Peyer's patch (tissue), 4 donors: ENCODE measurements around the gene SCN5A. TPM values are rescaled to one million over a fixed set of nuclear protein-coding genes. Genes with fewer than 3 reads are reported as not detected.
A peak's percentile ranks its signal among the peaks of the same experiment; 100 is the strongest.

Experiments used
- DNase-seq, 3 donors: peaks; one replicate each; pipeline ENCODE4 v3.0.0-alpha.2; 2017 to 2019
- H3K27ac ChIP-seq, 4 donors: fragments of 200-600 bp; sonication (generic); one replicate each; pipeline ENCODE4 v1.5.1; 2016 to 2019
- H3K27me3 ChIP-seq, 2 donors: fragments of 200-600 bp; sonication (generic); one replicate each; pipeline ENCODE4 v1.5.1; 2019
- H3K36me3 ChIP-seq, 3 donors: fragments of 200-600 bp; sonication (generic); one replicate each; pipeline ENCODE4 v1.5.1; 2016 to 2019
- H3K4me1 ChIP-seq, 4 donors: fragments of 200-600 bp; sonication (generic); one replicate each; pipeline ENCODE4 v1.5.1; 2016 to 2019
- H3K4me3 ChIP-seq, 4 donors: fragments of 200-600 bp; sonication (generic); 1 replicate in 3 of 4; 2 replicates in 1 of 4; pipeline ENCODE4 v1.5.1; 2016 to 2019; ENCODE audit warnings: mild to moderate bottlenecking in 1 of 4
- H3K9me3 ChIP-seq, 4 donors: fragments of 200-600 bp; sonication (generic); one replicate each; pipeline ENCODE4 v1.5.1; 2016 to 2019; ENCODE audit warnings: mild to moderate bottlenecking in 1 of 4
- POLR2A ChIP-seq, 2 donors: fragments of 450-650 bp; IDR thresholded peaks; one replicate each; pipeline ENCODE4 v1.5.1; 2017; ENCODE audit warnings: antibody characterized with exemption in 2 of 2, mild to moderate bottlenecking in 2 of 2, moderate library complexity in 2 of 2
- total RNA-seq, 4 donors: library from RNA; depleted of rRNA; stranded (reverse); fragments of >200 nt; gene quantifications; one replicate each; pipeline ENCODE4 v1.1.0, GENCODE V29; 2016
- TF ChIP-seq, protein P1 (sequence below), 6 experiments: fragments of 450-650 bp in 4 of 6; fragments of 200-600 bp in 2 of 6; sonication (generic) in 1 of 6; IDR thresholded peaks; one replicate each; pipeline ENCODE4 v1.5.1; 2017 to 2019; ENCODE audit warnings: antibody characterized with exemption in 6 of 6, mild to moderate bottlenecking in 3 of 6, moderate library complexity in 1 of 6

The SCN5A gene
- total RNA-seq, 4 donors from 2014 or later: 0.13 TPM; not detected in 3

DNA sequence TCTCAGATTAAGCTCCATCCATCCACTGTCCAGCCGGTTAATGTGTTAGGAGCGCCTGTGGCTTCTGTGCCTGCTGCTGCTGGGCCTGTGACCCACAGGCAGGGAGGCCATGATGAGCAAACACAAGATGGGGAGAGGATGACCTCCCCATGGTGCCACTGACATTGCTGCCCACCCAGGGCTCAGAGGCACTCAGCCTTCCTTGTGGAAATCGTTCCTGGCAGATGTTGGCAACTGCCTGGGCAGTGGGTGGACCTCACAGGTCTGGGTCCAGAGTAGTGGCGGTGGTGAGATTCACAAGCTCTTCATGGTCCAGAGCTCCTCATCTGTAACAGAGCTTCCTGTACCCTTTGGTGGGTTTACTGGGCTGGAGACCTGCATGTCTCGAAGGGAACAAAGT lies 38.6 kb downstream of the SCN5A start:
- Histone ChIP-seq H3K36me3 (no peaks in the 10 kb centered on the region), H3K27me3 (no peaks in the 10 kb centered on the region), H3K4me1 (no peaks in the 10 kb centered on the region), H3K27ac (no peak overlapping the region), H3K4me3 (no peak overlapping the region), H3K9me3 (no peaks in the 10 kb centered on the region)
- TF ChIP-seq, protein P1, sequence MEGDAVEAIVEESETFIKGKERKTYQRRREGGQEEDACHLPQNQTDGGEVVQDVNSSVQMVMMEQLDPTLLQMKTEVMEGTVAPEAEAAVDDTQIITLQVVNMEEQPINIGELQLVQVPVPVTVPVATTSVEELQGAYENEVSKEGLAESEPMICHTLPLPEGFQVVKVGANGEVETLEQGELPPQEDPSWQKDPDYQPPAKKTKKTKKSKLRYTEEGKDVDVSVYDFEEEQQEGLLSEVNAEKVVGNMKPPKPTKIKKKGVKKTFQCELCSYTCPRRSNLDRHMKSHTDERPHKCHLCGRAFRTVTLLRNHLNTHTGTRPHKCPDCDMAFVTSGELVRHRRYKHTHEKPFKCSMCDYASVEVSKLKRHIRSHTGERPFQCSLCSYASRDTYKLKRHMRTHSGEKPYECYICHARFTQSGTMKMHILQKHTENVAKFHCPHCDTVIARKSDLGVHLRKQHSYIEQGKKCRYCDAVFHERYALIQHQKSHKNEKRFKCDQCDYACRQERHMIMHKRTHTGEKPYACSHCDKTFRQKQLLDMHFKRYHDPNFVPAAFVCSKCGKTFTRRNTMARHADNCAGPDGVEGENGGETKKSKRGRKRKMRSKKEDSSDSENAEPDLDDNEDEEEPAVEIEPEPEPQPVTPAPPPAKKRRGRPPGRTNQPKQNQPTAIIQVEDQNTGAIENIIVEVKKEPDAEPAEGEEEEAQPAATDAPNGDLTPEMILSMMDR (IDR thresholded peaks at IDR 0.05): no peak
- TF ChIP-seq POLR2A (IDR thresholded peaks at IDR 0.05): no peak
- DNase-seq: no peak

DNA sequence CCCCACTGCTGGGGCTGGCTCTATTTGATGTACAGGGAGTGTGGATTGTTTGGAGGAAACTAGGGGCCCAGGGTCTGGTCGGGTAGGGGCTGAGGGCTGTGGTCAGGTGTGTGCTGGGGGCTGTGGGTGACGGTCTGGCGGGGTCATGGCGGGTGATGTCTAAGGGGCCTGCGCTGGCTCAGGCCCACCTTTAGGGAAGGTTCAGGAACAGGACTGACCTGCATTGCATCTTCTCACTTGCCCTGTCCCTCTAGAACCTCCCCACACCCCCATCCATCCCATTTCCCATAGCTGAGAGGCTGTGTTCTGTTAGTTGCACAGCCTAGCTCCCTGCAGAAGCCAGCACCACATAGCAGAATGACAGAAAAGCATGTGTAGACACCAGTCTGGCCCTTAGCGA lies 39.1 kb downstream of the SCN5A start:
- H3K4me3 ChIP-seq: no peak overlapping the region
- no peaks in the 10 kb centered on the region for H3K36me3 ChIP-seq
- H3K27me3 ChIP-seq: no peaks in the 10 kb centered on the region
- H3K4me1 ChIP-seq: no peaks in the 10 kb centered on the region
- TF ChIP-seq, protein P1 (IDR thresholded peaks at IDR 0.05): no peak
- TF ChIP-seq POLR2A (IDR thresholded peaks at IDR 0.05): no peak
- peak in 1 of 3 donors; percentile 27 for DNase-seq
- H3K27ac ChIP-seq: no peak overlapping the region
- no peaks in the 10 kb centered on the region for H3K9me3 ChIP-seq

DNA sequence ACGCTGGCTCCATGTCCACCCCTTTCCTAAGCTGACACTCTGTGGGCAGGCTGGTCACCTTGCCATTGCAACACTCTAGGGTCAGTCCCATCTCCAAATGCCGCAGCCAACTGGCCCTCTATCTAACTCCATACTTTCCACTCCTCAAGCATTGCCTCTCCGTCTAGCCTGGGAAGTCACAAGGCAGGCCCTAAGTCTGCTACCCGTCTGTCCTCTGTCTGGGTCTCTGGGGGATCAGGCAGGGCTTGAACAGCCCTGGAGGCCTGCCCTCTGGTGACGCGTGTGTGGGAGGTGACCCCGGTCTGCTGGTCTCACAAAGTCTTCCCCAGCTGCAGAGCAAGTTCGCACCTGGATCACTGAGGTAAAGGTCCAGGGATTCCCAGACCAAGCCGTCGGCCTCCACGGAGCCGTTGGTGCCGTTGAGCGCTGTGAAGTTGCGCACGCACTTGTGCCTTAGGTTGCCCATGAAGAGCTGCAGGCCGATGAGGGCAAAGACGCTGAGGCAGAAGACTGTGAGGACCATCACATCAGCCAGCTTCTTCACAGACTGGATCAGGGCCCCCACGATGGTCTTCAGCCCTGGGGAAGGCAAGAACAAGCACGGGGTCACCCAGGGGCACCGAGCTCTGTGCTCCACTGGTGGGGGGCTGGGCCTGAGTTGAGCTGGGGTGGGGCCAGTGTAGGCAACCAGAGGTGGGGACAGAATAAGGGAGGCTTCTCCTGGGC lies 39.9 kb downstream of the SCN5A start:
- TF ChIP-seq, protein P1 (IDR thresholded peaks at IDR 0.05): no peak
- no peak for TF ChIP-seq POLR2A (IDR thresholded peaks at IDR 0.05)
- no peaks in the 10 kb centered on the region for H3K4me1 ChIP-seq

DNA sequence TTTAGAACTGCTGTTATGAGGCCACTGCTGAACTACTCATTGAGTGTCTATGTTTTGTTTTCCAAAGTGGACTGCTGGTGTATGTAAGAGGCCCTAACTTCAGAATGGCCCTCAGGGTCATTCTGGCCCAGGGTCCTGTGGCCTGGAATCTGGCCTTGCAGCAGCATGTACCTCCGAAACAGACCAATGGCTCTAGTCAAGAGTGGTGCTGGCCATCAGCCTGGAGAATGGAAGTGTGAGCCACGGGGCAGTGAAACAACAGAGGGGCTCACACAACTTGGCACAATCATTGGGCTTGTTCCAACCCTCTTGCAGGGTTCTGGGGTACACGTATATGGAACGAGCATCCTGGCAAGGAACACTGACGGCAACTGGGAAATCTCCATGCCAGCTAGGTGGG lies 40.5 kb downstream of the SCN5A start:
- Histone ChIP-seq H3K27ac (no peak overlapping the region), H3K4me3 (no peak overlapping the region), H3K36me3 (no peaks in the 10 kb centered on the region), H3K4me1 (no peaks in the 10 kb centered on the region), H3K9me3 (no peaks in the 10 kb centered on the region), H3K27me3 (no peaks in the 10 kb centered on the region)
- DNase-seq: no peak
- TF ChIP-seq, protein P1 (IDR thresholded peaks at IDR 0.05): no peak
- TF ChIP-seq POLR2A (IDR thresholded peaks at IDR 0.05): no peak

More for the DNA sequence above, 39.9 kb downstream of the SCN5A start:
- DNase-seq: peak in 1 of 3 donors; percentile 41
- Histone ChIP-seq H3K36me3 (no peaks in the 10 kb centered on the region), H3K27me3 (no peaks in the 10 kb centered on the region), H3K27ac (no peak overlapping the region), H3K9me3 (no peaks in the 10 kb centered on the region), H3K4me3 (no peak overlapping the region)

DNA sequence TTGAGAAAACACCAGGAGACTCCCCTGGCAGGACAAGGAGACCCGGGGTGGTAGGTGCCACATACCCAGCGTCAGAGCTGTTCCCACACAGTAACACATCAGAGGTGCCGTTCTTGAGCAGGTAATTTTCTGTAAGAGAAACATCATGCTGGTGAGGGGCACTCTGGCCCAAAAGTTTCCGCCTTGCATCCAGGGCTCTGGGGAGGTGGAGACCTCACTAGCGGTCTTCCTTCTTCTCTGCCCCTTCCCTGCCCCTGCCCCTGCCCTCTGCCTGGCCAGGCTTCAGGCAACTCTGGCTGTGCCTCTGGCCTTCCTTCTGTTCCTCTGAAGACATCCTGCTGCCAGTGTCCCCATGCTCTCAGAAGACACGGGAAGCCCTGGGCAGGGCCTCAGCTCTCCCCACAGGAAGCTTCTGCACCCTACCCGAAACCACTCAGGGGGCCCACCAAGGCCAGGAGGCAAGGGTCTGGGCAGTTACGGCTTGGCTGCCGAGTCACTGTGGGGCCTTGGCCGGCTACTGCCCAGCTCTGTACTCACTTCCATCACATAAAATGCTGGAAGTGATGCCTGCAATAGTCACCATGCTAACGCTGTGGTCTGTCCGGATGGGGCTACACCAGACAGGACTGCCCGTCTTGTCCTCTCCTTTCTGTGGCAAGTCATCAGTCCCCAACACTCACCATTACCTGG lies 41.3 kb downstream of the SCN5A start:
- no peaks in the 10 kb centered on the region for H3K4me1 ChIP-seq
- no peak overlapping the region for H3K27ac ChIP-seq
- H3K36me3 ChIP-seq: no peaks in the 10 kb centered on the region
- H3K9me3 ChIP-seq: no peaks in the 10 kb centered on the region
- no peak overlapping the region for H3K4me3 ChIP-seq
- H3K27me3 ChIP-seq: no peaks in the 10 kb centered on the region
- peak in 1 of 3 donors; percentile 21 for DNase-seq
- TF ChIP-seq POLR2A (IDR thresholded peaks at IDR 0.05): no peak
- TF ChIP-seq, protein P1 (IDR thresholded peaks at IDR 0.05): no peak
